Neural cell (in vitro differentiated cells): ENCODE data around the gene CFAP100. TPM values are rescaled to one million over a fixed set of nuclear protein-coding genes. Genes with fewer than 3 reads are reported as not detected.

Experiments
- H2AFZ ChIP-seq: fragments of 200-600, 300-800 bp; sonication (generic), shearing (Covaris generic); 2 replicates; pipeline ENCODE4 v1.6.0; 2014; ENCODE audit warnings: low read depth, mild to moderate bottlenecking, antibody characterized with exemption, low read length, moderate library complexity
- H3F3A ChIP-seq: fragments of 200-600 bp; shearing (Covaris generic); 2 replicates; pipeline ENCODE4 v1.6.1; 2016; ENCODE audit warnings: mild to moderate bottlenecking, moderate library complexity, mixed read lengths, antibody characterized with exemption, low read length; ENCODE audit not compliant: insufficient read depth, poor library complexity, severe bottlenecking
- H3K27ac ChIP-seq: fragments of 200-600, 300-800 bp; sonication (generic), shearing (Covaris generic); 2 replicates; pipeline ENCODE4 v1.5.1; 2014; ENCODE audit warnings: mild to moderate bottlenecking, low read length, moderate library complexity
- H3K27me3 ChIP-seq: fragments of 300-800, 200-600 bp; sonication (generic), shearing (Covaris generic); 2 replicates; pipeline ENCODE4 v1.6.0; 2014; ENCODE audit warnings: mild to moderate bottlenecking, low read depth, low read length, moderate library complexity; ENCODE audit not compliant: insufficient read depth
- H3K36me3 ChIP-seq: fragments of 300-800, 200-600 bp; sonication (generic), shearing (Covaris generic); 2 replicates; pipeline ENCODE4 v1.5.1; 2014; ENCODE audit warnings: mild to moderate bottlenecking, antibody characterized with exemption, low read length, moderate library complexity; ENCODE audit not compliant: insufficient read depth
- H3K4me2 ChIP-seq: fragments of 300-800, 200-600 bp; sonication (generic), shearing (Covaris generic); 2 replicates; pipeline ENCODE4 v1.6.0; 2014; ENCODE audit warnings: mild to moderate bottlenecking, low read length
- H3K4me3 ChIP-seq: fragments of 300-800, 200-600 bp; sonication (generic), shearing (Covaris generic); 2 replicates; pipeline ENCODE4 v1.5.1; 2014; ENCODE audit warnings: mild to moderate bottlenecking, low read length, moderate library complexity
- H3K79me2 ChIP-seq: fragments of 200-600 bp; shearing (Covaris generic); replicated peaks from 2 replicates; pipeline ENCODE4 v1.6.0; 2014; ENCODE audit warnings: mild to moderate bottlenecking, low read length, moderate library complexity; ENCODE audit not compliant: insufficient read depth
- H3K9ac ChIP-seq: fragments of 300-800, 200-600 bp; sonication (generic), shearing (Covaris generic); 2 replicates; pipeline ENCODE4 v1.6.1; 2016; ENCODE audit warnings: mild to moderate bottlenecking, low read length, mixed read lengths
- H3K9me2 ChIP-seq: fragments of 200-600 bp; shearing (Covaris generic); 2 replicates; pipeline ENCODE4 v1.6.1; 2016; ENCODE audit warnings: mild to moderate bottlenecking, low read length, mixed read lengths; ENCODE audit not compliant: insufficient read depth
- H3K9me3 ChIP-seq: fragments of 200-600, 300-800 bp; sonication (generic), shearing (Covaris generic); 2 replicates; pipeline ENCODE4 v1.6.1; 2016; ENCODE audit warnings: mild to moderate bottlenecking, mixed run types, low read length, moderate library complexity, mixed read lengths
- H4K20me1 ChIP-seq: fragments of 200-600 bp; shearing (Covaris generic); 2 replicates; pipeline ENCODE4 v1.6.1; 2016; ENCODE audit warnings: mild to moderate bottlenecking, mixed run types; ENCODE audit not compliant: insufficient read depth
- CTCF ChIP-seq: fragments of 450-650 bp; IDR thresholded peaks from 2 replicates; pipeline ENCODE4 v1.5.1; 2014; ENCODE audit warnings: antibody characterized with exemption, mild to moderate bottlenecking, moderate library complexity; ENCODE audit not compliant: poor library complexity, severe bottlenecking
- EP300 ChIP-seq: fragments of 450-650 bp; conservative IDR thresholded peaks from 2 replicates; pipeline ENCODE4 v1.6.1; 2014; ENCODE audit warnings: antibody characterized with exemption, mild to moderate bottlenecking, moderate library complexity; ENCODE audit not compliant: poor library complexity, severe bottlenecking
- EZH2 ChIP-seq: fragments of 200-600, 300-800 bp; shearing (Covaris generic), sonication (generic); IDR thresholded peaks from 2 replicates; pipeline ENCODE4 v1.6.1; 2014; ENCODE audit warnings: antibody characterized with exemption, low read length, borderline replicate concordance, mild to moderate bottlenecking; ENCODE audit not compliant: insufficient read depth, poor library complexity, severe bottlenecking
- MXI1 ChIP-seq: fragments of 450-650 bp; conservative IDR thresholded peaks from 2 replicates; pipeline ENCODE4 v1.6.1; 2014; ENCODE audit warnings: antibody characterized with exemption, mild to moderate bottlenecking; ENCODE audit not compliant: poor library complexity, severe bottlenecking
- POLR2AphosphoS5 ChIP-seq: IDR thresholded peaks from 2 replicates; pipeline ENCODE4 v1.6.1; 2012
- RAD21 ChIP-seq: fragments of 450-650 bp; conservative IDR thresholded peaks from 2 replicates; pipeline ENCODE4 v1.6.1; 2014; ENCODE audit warnings: antibody characterized with exemption, mild to moderate bottlenecking, moderate library complexity
- REST ChIP-seq: IDR thresholded peaks from 2 replicates; pipeline ENCODE4 v1.6.1; 2012; ENCODE audit warnings: borderline replicate concordance
- SMC3 ChIP-seq: fragments of 450-650 bp; conservative IDR thresholded peaks from 2 replicates; pipeline ENCODE4 v1.6.1; 2014; ENCODE audit warnings: antibody characterized with exemption, mild to moderate bottlenecking, moderate library complexity; ENCODE audit not compliant: poor library complexity
- TAF1 ChIP-seq: IDR thresholded peaks from 2 replicates; pipeline ENCODE4 v1.6.1; 2012; ENCODE audit warnings: low read depth
- polyA plus RNA-seq: library from polyadenylated mRNA; depleted of rRNA; stranded (reverse); fragments of >200 nt; gene quantifications from 2 replicates; pipeline ENCODE4 v1.2.3, GENCODE V29; 2014

The CFAP100 gene
- polyA plus RNA-seq, 1 donor from 2014 or later, result not detected

GRCh38 chr3:126442856-126443242 lies 48.1 kb downstream of the CFAP100 start:
- no peaks in the 10 kb centered on the region for H3K27me3 ChIP-seq
- H3K9me3 ChIP-seq, result no peaks in the 10 kb centered on the region
- no peak overlapping the region for H3K4me2 ChIP-seq
- H3K9me2 ChIP-seq, result no peaks in the 10 kb centered on the region
- no peak overlapping the region for H3K27ac ChIP-seq
- H3K79me2 ChIP-seq, result no peaks in the 10 kb centered on the region
- H3K9ac ChIP-seq, result no peak overlapping the region
- no peaks in the 10 kb centered on the region for H3K36me3 ChIP-seq
- TF ChIP-seq TAF1 (no peak), CTCF (no peak), EP300 (no peak), EZH2 (no peak), REST (no peak), RAD21 (no peak), SMC3 (no peak), POLR2AphosphoS5 (no peak), MXI1 (no peak)
- no peaks in the 10 kb centered on the region for H4K20me1 ChIP-seq
- H2AFZ ChIP-seq, result no peak overlapping the region
- no peaks in the 10 kb centered on the region for H3F3A ChIP-seq
- no peak overlapping the region for H3K4me3 ChIP-seq

- no peak for TF ChIP-seq RAD21
- no peak for TF ChIP-seq SMC3
- no peak for TF ChIP-seq REST
- TF ChIP-seq MXI1, result no peak
- TF ChIP-seq TAF1, result no peak
- no peak for TF ChIP-seq EZH2
- TF ChIP-seq CTCF, result no peak
- no peak for TF ChIP-seq EP300
- TF ChIP-seq POLR2AphosphoS5, result no peak
- Histone ChIP-seq H3K36me3 (no peaks in the 10 kb centered on the region), H3K4me2 (no peak overlapping the region), H3K79me2 (no peaks in the 10 kb centered on the region), H3K27me3 (no peaks in the 10 kb centered on the region), H4K20me1 (no peaks in the 10 kb centered on the region), H3K4me3 (no peak overlapping the region), H2AFZ (no peak overlapping the region), H3K27ac (no peak overlapping the region), H3K9me2 (no peaks in the 10 kb centered on the region), H3K9ac (no peak overlapping the region), H3F3A (no peaks in the 10 kb centered on the region), H3K9me3 (no peaks in the 10 kb centered on the region)
These were observed 50.8 kb downstream of the CFAP100 start for GRCh38 chr3:126445506-126445905.
